A673 (cell line): ENCODE data around the gene KLHL5. TPM values are rescaled to one million over a fixed set of nuclear protein-coding genes. Genes with fewer than 3 reads are reported as not detected.

Experiments
- BruUV-seq: library from RNA; stranded (reverse); fragments of 400-500 nt; replicated peaks from 2 replicates; lab custom pipeline; 2021; lab: Mats Ljungman, UMichigan
- CTCF ChIA-PET: fragments of 300-600 bp; sonication (Branson Sonifier 250); formaldehyde crosslinking; loops from one replicate; lab custom pipeline; 2022; ENCODE audit warnings: antibody characterized with exemption; lab: Charles Lee
- POLR2A ChIA-PET: fragments of 300-600 bp; sonication (Branson Sonifier 250); formaldehyde crosslinking; loops from one replicate; lab custom pipeline; 2022; ENCODE audit warnings: antibody characterized with exemption; ENCODE audit not compliant: low non-redundant PET; lab: Charles Lee
- DNase-seq: peaks from one replicate; pipeline ENCODE4 v3.0.0-alpha.2; 2015; ENCODE audit warnings: low spot score
- H3K27ac ChIP-seq: fragments of 200-600 bp; sonication (generic); 2 replicates; pipeline ENCODE4 v1.5.1; 2016; ENCODE audit warnings: mixed run types, low read depth, mild to moderate bottlenecking, mixed read lengths, antibody characterized with exemption, low read length; ENCODE audit not compliant: poor library complexity, severe bottlenecking
- H3K27me3 ChIP-seq: fragments of 200-600 bp; sonication (generic); replicated peaks from 2 replicates; pipeline ENCODE4 v1.6.1; 2017; ENCODE audit warnings: mixed run types, low read depth, mild to moderate bottlenecking, mixed read lengths, antibody characterized with exemption, low read length; ENCODE audit not compliant: insufficient read depth, poor library complexity
- H3K36me3 ChIP-seq: fragments of 200-600 bp; sonication (generic); 2 replicates; pipeline ENCODE4 v1.6.1; 2016; ENCODE audit warnings: mixed run types, mild to moderate bottlenecking, mixed read lengths, antibody characterized with exemption, low read length; ENCODE audit not compliant: insufficient read depth, poor library complexity, severe bottlenecking
- H3K4me1 ChIP-seq: fragments of 200-600 bp; sonication (generic); 2 replicates; pipeline ENCODE4 v1.6.1; 2017; ENCODE audit warnings: mixed run types, mild to moderate bottlenecking, mixed read lengths, antibody characterized with exemption, low read length; ENCODE audit not compliant: insufficient read depth, poor library complexity, severe bottlenecking
- H3K4me3 ChIP-seq: fragments of 200-600 bp; sonication (generic); 2 replicates; pipeline ENCODE4 v1.5.1; 2016; ENCODE audit warnings: low read depth, mixed run types, mild to moderate bottlenecking, mixed read lengths, low read length; ENCODE audit not compliant: poor library complexity, severe bottlenecking
- H3K9me3 ChIP-seq: fragments of 200-600 bp; sonication (generic); 2 replicates; pipeline ENCODE4 v1.6.1; 2016; ENCODE audit warnings: mixed run types, low read depth, mild to moderate bottlenecking, mixed read lengths, antibody characterized with exemption, low read length; ENCODE audit not compliant: poor library complexity, severe bottlenecking
- EZH2 ChIP-seq: fragments of 200-600 bp; sonication (generic); IDR thresholded peaks from 2 replicates; pipeline ENCODE4 v1.6.1; 2017; ENCODE audit warnings: borderline replicate concordance, low read depth, mild to moderate bottlenecking, mixed read lengths, antibody characterized with exemption, low read length; ENCODE audit not compliant: poor library complexity, severe bottlenecking
- intact Hi-C: fragments of 100-400 bp; cut with micrococcal nuclease; formaldehyde crosslinking; loops from one replicate; pipeline ENCODE4 v1.10.0; 2022; ENCODE audit not compliant: unreplicated experiment
- total RNA-seq: library from RNA; stranded (reverse); gene quantifications from 2 replicates; pipeline ENCODE4 v1.2.3, GENCODE V29; 2021
- TF ChIP-seq, protein P1 (sequence below): fragments of 300-800, 200-600 bp; sonication (generic); conservative IDR thresholded peaks from 2 replicates; pipeline ENCODE4 v1.5.1; 2017; ENCODE audit warnings: low read depth, mild to moderate bottlenecking, antibody characterized with exemption, low read length, moderate library complexity, mixed read lengths

The KLHL5 gene
- total RNA-seq, 1 experiment from 2014 or later: 21.6 TPM

DNA sequence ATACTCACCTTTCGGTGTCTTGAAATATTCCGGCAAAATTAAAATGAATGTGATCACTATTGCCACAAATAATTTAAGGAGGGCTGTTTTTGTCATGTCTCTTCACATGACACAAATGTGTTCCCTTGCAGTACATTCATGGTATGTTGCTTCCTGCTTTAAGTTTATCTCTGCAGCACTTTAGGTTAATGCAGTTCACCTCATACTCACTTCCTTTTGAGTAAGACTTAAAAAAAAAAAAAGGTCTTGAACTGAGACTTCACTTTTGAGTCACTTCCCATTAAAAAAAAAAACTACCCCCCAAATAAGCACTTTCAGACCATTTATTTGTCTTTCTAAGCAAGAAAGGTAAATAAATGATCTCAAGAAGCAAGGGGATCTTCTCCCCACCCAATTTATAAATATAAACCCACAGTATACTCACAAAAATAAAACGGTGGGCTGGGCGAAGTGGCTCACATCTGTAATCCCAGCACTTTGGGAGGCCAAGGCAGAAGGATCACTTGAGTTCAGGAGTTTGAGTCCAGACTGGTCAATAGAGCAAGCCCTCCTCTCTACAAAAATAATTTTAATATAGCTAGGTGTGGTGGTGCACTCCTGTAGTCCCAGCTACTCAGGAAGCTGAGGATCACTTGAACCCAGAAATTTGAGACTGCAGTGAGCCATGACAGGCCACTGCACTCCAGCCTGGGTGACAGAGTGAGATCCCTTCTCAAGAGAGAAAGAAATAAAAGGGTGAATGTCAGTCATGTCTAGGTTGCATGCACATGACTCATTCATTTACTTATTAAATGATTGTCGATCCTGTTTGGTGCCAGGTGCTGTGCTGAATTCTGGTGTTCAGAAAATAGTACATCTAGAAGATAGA lies 29.6 kb upstream of the KLHL5 start, which contains the start of gene TMEM156:
TMEM156 (minus strand) TSS at position 192 of the 868 bp plus-strand sequence; CDS start at position 96, 96 bp downstream.
- no peaks in the 10 kb centered on the region for H3K36me3 ChIP-seq
- DNase-seq: no peak
- TF ChIP-seq, protein P1, sequence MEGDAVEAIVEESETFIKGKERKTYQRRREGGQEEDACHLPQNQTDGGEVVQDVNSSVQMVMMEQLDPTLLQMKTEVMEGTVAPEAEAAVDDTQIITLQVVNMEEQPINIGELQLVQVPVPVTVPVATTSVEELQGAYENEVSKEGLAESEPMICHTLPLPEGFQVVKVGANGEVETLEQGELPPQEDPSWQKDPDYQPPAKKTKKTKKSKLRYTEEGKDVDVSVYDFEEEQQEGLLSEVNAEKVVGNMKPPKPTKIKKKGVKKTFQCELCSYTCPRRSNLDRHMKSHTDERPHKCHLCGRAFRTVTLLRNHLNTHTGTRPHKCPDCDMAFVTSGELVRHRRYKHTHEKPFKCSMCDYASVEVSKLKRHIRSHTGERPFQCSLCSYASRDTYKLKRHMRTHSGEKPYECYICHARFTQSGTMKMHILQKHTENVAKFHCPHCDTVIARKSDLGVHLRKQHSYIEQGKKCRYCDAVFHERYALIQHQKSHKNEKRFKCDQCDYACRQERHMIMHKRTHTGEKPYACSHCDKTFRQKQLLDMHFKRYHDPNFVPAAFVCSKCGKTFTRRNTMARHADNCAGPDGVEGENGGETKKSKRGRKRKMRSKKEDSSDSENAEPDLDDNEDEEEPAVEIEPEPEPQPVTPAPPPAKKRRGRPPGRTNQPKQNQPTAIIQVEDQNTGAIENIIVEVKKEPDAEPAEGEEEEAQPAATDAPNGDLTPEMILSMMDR: no peak
- TF ChIP-seq EZH2: no peak
- CTCF ChIA-PET: no interaction called here
- intact Hi-C loops: no loop called here
- no peak within 1 kb of the TSS for H3K27ac ChIP-seq
- BruUV-seq: no TSS peak
- no peaks in the 10 kb centered on the region for H3K27me3 ChIP-seq
- no peaks in the 10 kb centered on the region for H3K4me1 ChIP-seq
- H3K9me3 ChIP-seq: no peaks in the 10 kb centered on the region
- H3K4me3 ChIP-seq: no peak within 1 kb of the TSS
- POLR2A ChIA-PET: no interaction called here

DNA sequence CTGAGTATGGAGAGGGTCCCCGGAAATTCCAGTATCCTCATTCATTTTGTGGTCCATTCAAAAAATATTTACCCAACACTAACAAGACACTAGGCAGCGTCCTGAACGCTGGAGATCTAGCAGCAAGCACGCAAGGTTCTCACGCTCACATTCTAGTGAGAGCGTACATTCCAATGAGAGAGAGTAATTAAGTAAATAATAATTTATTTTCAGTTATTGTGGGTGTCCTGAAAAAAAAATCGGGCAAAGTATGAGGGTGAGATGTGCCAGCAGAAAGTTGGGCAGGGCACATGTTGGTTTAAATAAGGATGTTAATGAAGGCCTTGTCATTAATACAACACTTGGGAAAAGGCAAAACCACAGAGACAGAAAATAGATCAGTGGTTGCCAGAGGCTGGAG lies 25.9 kb upstream of the KLHL5 start:
- no peak for DNase-seq
- POLR2A ChIA-PET: no interaction called here
- H3K27ac ChIP-seq: no peak overlapping the region
- TF ChIP-seq, protein P1: no peak
- TF ChIP-seq EZH2: no peak
- no peak overlapping the region for H3K4me3 ChIP-seq
- no TSS peak for BruUV-seq
- intact Hi-C loops: no loop called here
- H3K4me1 ChIP-seq: no peaks in the 10 kb centered on the region
- no peaks in the 10 kb centered on the region for H3K36me3 ChIP-seq
- H3K9me3 ChIP-seq: no peaks in the 10 kb centered on the region
- H3K27me3 ChIP-seq: no peaks in the 10 kb centered on the region
- CTCF ChIA-PET: no interaction called here

DNA sequence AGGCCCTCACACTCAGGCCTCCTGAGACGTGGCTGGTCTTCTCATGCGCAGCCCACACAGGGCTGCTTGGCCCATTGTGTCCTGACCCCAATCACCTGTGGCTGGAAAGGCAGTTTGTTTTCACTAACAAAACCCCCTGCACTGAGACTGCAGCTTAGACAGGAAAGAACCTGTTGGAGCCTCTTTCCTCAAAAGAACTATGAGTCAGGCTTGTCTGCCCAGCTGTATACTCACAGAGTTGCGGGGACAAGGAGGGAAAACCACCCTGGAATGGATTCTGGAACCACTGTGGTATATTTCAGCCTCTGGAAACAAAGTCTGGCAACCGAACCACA lies 24.6 kb upstream of the KLHL5 start:
- no peak overlapping the region for H3K27ac ChIP-seq
- DNase-seq: no peak
- TF ChIP-seq EZH2: no peak
- TF ChIP-seq, protein P1: no peak

More for the DNA sequence above, 24.6 kb upstream of the KLHL5 start:
- ChIA-PET CTCF (no interaction called here), POLR2A (no interaction called here)
- H3K4me1 ChIP-seq: no peaks in the 10 kb centered on the region
- no peak overlapping the region for H3K4me3 ChIP-seq
- no peaks in the 10 kb centered on the region for H3K9me3 ChIP-seq
- H3K27me3 ChIP-seq: no peaks in the 10 kb centered on the region
- intact Hi-C loops: no loop called here
- no peaks in the 10 kb centered on the region for H3K36me3 ChIP-seq
- BruUV-seq: no TSS peak
